HT-29 (cell line): Measurements from ENCODE around the gene TMEM95. TPM values are rescaled to one million over a fixed set of nuclear protein-coding genes. Genes with fewer than 3 reads are reported as not detected.
"Not testable (repeated sequence)": the region's sequence is repeated elsewhere in the genome, so short reads cannot be mapped to it uniquely, and the experiment has no call there.

Source experiments
- DNase-seq: peaks from one replicate; pipeline ENCODE4 v3.0.0-alpha.2; 2015; ENCODE audit warnings: low spot score
- total RNA-seq: library from RNA; depleted of rRNA; stranded (reverse); fragments of >200 nt; shearing (Covaris generic); gene quantifications from 2 replicates; pipeline ENCODE4 v1.2.3, GENCODE V29; 2014

TMEM95 gene
- total RNA-seq, 1 experiment from 2014 or later = not detected

DNA sequence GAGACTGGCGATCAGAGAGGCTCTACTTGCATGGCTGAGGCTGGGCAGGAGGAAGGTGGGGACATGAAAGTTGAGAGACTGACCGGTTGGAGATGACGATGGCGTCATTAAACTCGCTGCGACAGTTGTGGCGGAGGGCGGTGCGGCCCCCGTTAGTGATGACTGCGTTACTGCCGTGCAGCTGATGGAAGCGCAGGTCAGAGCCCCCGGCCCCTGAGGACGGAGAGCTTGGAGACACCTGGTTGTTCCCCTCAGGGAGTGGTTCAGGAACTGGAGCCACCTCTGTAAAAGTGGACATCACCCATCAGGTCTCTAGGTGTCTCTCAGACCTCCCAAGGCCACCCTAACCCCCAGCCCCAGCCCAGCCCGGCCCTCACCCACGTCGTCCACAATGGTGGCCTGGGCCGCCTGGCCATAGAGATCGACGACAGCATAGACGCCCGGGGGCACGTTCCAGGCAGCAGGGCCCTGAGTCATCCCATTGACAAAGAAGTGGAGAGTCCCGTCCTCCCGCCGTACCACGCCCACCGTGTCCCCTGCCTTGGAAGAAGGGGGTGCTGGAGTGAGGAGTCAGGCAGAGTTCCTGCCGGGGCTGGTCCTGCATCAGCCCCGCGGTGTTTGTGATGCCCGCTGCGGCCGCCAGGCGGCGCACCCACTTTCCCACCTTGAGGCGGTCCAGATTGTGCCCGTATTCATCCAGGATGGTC is 31.1 kb upstream of the TMEM95 start:
- DNase-seq = peak; percentile 20

DNA sequence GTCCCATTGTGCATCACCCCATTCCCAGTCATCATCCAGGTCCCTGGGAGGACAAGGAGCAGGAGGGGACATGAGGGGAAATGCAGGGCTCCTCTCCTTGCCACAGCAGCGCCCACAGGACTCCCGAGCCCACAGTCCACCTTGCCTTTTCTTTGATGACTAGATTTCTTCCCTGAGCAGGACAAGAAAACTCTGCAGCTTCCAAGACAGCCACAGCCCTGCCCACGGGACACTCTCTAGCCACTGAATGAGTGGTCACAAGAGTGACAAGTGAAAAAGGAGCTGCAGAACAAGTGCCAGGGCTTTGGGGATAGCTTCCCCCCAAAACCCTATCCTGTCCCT is 30.5 kb upstream of the TMEM95 start:
- no peak for DNase-seq

- no peak for DNase-seq
These were observed 29.9 kb upstream of the TMEM95 start for GRCh38 chr17:7325031-7325528.

- DNase-seq = no peak
These were observed 28.8 kb upstream of the TMEM95 start for GRCh38 chr17:7326186-7326585.

- no peak for DNase-seq
These were observed 27.9 kb upstream of the TMEM95 start for GRCh38 chr17:7327056-7327455.

DNA sequence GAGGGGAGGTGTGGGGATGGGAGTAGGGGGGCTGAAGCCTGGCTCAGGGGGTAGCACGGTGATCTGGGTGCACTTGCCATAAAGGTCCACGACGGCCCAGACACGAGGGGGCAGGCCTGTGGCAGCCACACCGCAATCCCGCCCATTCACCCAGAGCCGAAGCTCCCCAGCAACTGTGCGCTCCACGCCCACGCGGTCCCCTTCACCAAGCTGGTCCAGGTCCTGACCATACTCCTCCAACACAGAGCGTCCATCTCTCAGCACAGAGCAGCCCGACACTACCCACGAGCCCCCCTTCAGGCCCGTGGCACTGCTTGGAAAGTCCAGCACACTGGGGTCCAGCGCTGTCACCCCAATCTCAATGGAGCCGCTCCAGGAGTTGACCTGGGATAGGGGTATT is 27.5 kb upstream of the TMEM95 start:
- no peak for DNase-seq

GRCh38 chr17:7328009-7328408 is 26.9 kb upstream of the TMEM95 start:
- DNase-seq = no peak

DNA sequence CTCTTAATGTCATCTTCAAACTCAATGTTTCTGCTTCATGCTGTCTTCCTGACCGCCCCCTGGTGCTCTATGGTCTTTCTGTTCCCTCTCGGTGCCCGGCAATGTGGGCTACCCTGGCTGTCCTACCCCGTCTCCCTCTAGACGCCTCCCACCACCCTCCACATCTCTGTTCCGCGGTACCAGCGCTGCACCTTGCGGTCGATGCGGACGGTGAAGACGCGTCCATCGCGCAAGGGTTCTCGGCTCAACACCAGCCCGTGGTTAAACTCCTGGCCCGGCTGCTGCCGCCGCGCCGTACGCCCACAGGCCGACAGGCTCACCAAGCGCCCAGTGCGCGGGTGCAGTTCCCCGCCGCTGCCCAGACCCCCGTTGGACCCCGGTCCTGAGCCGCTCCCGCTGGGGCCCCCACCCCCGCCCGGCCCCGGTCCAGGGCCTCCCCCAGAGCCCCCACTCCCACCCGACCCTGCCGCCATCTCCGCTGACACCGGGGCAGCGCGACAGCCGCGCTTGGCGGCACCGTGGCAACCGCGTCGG is 26.0 kb upstream of the TMEM95 start, which contains the start of gene NEURL4:
Gene NEURL4 (minus strand): TSS at position 496 of the 534 bp plus-strand sequence. CDS start 23 bp downstream, at position 473.
- DNase-seq = no peak

DNA sequence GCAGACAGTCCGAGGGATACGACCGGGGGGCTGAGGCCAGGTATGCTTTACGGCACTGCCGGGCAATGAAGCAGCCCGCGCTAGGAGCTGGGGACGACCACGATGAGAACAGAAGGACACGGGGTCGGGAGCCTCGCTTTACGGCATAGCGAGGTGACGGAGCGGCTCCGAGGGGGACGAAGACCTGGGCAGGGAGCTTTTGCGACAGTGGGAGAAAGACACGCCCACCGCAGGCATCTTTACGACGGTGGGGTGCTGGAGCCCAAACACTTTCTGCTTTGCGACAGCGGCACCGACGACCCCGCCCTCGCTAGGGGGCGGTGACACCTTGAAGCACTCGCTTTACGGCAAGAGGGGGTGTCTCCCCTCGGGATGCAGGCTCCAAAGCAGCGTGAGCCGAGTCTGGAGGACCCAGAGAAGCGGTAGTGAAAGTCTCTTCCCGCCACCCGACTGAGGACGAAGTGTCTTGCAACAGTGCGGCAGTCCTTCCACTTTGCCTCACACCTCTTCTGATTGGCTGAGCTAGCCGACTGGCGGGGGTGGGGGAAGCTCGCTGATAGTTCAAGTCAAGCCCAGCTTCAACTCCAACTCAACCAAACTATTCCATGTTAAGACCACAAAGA is 25.5 kb upstream of the TMEM95 start:
- peak; percentile 92 for DNase-seq

GRCh38 chr17:7329997-7330637 is 24.8 kb upstream of the TMEM95 start:
- DNase-seq = no peak

- no peak for DNase-seq
These were observed 24.3 kb upstream of the TMEM95 start for GRCh38 chr17:7330638-7331015.

DNA sequence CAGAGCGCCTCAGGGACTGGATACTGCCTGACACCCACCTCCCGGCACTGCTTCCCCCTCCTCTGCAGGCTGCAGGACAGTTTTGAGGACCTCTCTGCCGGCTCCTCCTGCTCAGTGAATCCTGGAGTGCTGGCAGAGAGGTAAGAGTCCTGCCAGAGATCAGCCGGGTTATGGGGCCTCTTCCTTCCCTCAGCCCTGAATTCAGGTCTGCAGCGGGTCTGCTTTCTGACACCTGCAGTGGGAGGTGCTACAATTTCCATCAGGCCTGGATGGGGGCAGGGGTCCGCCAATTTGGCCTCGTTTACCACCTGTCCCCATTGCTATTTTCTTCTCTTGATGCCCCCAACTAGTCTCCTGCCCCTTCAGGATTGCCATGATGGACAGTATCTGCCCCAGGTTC is 22.8 kb upstream of the TMEM95 start:
- DNase-seq = no peak

GRCh38 chr17:7332600-7333069 is 22.3 kb upstream of the TMEM95 start:
- DNase-seq = not testable (repeated sequence)

- no peak for DNase-seq
These were observed 19.9 kb upstream of the TMEM95 start for GRCh38 chr17:7334938-7335538.

- not testable (repeated sequence) for DNase-seq
These were observed 19.2 kb upstream of the TMEM95 start for GRCh38 chr17:7335765-7336164.

DNA sequence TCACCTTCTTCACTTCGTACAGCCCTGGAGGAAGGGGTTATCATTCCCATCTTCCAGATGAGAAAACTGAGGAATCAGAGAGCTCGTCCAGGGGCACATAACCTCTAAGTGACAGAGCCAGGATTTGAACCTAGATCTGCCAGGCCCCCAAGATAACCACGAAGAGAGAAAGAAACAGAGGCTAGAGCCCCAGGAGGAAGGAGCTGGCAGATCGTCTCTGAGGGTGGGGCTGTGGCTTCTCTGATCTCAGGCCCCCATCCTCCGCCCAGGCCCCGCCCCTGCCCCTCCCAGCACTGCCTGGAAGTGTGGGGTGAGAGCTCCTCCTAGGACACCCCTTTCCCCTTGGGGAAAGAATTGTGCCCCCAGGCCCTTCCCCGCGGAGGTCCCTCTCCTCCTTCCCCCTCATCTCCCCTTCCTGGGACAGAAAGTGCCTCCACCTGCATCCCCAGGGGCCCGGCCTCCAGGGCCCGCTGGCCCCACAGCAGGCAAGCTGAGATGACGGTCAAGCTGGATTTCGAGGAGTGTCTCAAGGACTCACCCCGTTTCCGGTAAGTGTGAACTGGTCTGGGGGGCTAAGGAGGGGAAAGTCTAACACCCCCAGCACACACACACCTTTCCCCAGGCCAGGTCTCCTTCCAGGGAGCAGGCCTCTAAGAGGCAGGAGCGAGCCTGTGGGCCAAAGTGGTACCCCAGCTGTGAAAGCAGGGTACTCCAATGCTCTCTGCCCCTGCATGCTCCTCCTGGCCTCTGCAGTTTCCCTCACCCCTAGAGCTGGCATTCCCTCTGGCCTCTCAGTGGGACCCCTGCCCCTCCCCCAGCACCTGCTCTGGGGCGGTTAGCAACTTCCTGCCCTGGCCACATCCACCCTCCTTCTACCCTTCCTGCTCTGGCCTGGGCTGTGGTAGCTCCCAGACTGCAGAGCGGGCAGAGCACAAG is 18.4 kb upstream of the TMEM95 start, which contains the start of gene ACAP1:
Gene ACAP1 (plus strand): TSS at position 290 of the 936 bp plus-strand sequence. CDS start 206 bp downstream, at position 496.
- DNase-seq = no peak

DNA sequence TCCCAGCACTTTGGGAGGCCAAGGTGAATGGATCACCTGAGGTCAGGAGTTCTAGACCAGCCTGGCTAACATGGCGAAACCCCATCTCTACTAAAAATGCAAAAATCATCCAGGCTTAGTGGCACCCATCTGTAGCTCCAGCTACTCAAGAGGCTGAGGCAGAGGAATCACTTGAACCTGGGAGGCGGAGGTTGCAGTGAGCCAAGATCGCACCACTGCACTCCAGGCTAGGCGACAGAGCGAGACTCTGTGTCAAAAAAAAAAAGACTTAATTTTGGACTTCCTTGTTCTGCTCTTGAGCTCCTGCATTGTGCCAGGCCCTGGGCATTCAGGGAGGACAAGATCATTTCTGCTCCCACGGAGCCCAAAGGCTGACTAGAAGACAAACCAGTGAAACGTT is 17.4 kb upstream of the TMEM95 start:
- DNase-seq = not testable (repeated sequence)

- DNase-seq = no peak
These were observed 14.8 kb upstream of the TMEM95 start for GRCh38 chr17:7340179-7340578.

- no peak for DNase-seq
These were observed 13.1 kb upstream of the TMEM95 start for GRCh38 chr17:7341842-7342241.

GRCh38 chr17:7343250-7343649 is 11.7 kb upstream of the TMEM95 start:
- DNase-seq = no peak
